Jurkat, Clone E6-1 (cell line): ENCODE results near the gene RPS5.
A peak's percentile ranks its signal among the peaks of the same experiment; 100 is the strongest.
"Not testable (repeated sequence)": the region's sequence is repeated elsewhere in the genome, so short reads cannot be mapped to it uniquely, and the experiment has no call there.

Experiments
- DNase-seq: peaks from one replicate; pipeline ENCODE4 v3.0.0-alpha.2; 2011; ENCODE audit warnings: low read depth, low spot score
- H3K4me3 ChIP-seq: 2 replicates; pipeline ENCODE4 v1.5.1; 2011; ENCODE audit warnings: mild to moderate bottlenecking, low read length, control low read depth, moderate library complexity

RPS5 gene

GRCh38 chr19:58355908-58356765 is 30.9 kb upstream of the RPS5 start:
- H3K4me3 ChIP-seq: no peak overlapping the region
- DNase-seq: no peak

DNA sequence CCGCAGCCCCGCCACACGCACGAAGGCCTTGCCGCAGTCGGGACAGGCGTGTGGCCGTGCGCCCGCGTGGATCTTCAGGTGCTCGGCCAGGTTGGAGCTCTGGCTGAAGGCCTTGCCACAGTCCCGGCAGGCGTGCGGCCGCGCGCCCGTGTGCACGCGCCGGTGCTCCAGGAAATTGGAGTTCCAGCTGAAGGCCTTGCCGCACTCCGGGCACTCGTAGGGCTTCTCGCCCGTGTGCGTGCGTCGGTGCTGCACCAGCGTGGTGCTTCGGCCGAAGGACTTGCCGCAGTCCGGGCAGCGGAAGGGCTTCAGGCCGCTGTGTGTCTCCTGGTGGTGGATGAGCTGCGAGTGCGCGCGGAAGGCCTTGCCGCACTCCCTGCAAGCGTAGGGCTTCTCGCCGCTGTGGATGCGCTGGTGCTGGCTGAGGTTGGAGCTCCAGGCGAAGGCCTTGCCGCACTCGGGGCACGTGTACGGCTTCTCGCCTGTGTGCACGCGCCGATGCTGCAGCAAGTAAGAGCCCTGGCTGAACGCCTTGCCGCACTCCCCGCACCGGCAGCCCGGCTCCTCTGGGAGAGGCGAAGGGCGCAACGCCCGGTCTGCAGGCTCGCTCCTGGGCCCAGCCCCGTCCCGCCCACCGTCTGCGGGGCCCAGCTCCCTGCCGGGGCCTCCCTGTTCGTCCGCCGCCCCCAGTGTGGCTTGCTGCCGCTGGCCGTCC is 30.1 kb upstream of the RPS5 start:
- H3K4me3 ChIP-seq: no peak overlapping the region
- DNase-seq: no peak

DNA sequence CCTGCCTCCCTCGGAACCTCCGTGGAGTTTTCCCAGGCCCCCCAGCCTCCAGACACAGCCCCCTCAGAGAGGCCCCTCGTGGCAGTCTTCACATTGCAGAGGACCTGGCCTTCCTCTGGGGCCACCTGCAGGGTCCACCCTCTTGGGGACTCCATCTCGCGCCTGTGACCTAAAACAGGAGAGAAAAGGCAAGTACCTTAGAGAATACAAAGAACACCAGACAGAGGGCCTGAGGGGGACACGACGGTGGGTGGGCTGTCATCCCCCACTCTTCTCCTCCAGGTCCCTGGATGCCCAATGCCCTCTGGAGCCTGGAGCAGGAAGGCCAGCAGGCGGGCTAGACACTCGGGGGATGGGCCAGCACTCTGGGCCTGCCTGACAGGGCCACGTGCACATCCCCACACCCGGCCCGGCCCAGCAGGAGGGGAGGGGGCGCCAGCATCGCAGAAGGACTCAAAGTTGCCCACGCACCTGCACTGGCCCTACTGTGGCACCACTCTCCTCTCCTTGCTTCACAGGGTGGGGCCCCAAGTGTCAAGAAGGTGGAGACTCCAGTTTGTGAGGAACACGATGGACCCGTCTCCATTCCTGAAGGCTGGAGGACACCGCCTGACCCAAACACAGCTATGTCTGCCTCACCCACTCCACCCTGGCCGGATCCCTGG is 29.5 kb upstream of the RPS5 start:
- no peak for DNase-seq
- no peak overlapping the region for H3K4me3 ChIP-seq

GRCh38 chr19:58361900-58362271 is 25.2 kb upstream of the RPS5 start:
- H3K4me3 ChIP-seq: peak overlapping the region; percentile 87
- DNase-seq: no peak

DNA sequence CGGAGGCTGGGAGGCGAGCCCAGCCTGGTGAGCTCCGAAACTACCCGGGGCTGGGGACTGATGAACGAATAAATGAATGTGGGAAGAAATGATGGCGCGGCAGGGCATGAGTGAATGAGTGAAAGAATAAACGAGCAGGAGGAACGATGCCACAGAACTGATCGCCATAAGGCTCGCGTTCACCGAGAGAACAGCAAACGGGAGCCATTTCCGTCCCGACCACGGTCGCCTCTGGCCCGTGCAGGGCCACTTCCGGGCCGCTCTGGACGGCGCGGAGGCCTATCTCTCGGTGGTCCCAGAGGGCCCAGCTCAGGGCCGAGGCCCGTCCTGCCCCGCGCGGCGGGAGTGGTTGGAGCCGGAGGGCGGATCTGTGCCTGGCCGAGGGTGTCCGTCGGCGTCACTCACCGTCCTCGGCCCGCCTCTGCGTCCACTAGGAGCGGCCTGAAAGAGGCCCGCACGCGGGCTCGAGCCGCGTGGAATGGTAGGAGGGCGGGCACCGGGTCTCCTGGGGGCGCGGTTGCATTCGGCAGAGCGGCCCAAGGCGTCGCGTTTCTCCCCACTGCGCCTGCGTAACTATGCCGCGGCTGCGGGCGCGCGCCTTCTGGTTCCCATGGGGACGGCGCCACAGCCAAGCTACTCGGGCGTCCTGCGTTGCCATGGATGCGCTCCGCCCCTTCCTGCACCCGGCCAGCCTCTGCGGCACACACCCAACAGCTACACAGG is 24.6 kb upstream of the RPS5 start, which contains the start of gene ZNF497:
TSS of gene ZNF497 (minus strand) at position 480 of the 723 bp plus-strand sequence. CDS start 5,116 bp downstream, outside the sequence.
- peak within 1 kb of the TSS; percentile 87 for H3K4me3 ChIP-seq
- DNase-seq: peak; percentile 93

DNA sequence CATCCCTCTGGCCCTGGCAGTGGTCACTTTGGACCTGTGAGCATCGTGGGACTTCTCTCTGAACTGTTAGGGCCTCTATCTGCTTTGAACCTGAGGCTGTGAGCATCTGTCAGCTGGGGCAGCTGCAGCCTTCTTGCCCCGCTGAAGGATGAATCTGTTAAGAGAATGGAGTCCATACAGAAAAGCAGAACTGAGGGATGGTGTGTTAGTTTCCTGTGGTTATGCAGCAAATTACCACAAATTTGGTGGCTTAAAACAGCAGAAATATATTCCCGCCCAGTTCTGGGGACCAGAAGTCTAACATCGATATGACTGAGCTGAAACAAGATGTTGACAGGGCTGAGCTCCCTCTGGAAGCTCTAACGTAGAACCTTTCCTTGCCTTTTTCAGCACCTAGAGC is 22.9 kb upstream of the RPS5 start:
- DNase-seq: no peak

DNA sequence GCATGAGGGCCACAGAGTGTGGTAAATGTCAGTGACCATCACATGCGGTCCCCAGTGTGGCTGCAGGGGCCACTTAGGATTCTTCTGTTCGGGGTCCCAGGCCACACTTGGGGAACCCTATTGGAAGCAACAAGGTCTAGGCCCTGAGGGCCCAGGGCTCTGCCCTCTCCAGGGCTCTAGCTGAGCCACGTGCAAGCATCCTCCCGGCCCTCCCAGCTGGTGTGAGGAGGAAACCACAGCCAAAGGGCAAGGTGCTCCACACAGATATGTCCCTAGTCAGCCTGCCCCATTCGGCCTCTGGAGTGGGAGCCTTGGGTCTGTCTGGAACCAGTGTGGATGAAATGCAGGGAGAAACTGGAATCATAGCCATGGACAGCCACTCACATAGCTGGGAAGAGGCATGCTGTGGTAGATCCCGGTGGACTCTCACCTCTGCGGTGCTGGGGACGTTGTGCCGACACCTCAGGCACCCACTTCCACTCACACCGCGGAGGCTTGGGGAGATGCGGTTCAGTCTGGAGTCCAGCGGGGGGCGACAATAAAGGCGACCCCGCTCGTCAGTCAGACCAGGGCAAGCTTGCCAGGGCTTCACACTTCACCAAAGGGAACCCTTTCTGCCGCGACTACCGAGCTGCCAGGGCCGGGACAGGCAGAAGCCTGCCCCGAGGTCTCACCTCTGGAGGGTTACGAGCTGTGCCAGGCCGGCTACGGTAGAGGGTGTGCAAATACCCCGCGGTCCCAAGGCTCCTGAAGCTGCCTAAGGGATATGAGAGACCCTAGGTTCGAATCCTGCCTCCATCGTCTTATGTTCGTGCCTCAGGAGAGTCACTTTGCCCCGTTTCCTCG is 20.3 kb upstream of the RPS5 start:
- H3K4me3 ChIP-seq: no peak overlapping the region
- no peak for DNase-seq

More for the DNA sequence above, 22.9 kb upstream of the RPS5 start:
- H3K4me3 ChIP-seq: no peak overlapping the region

- no peak overlapping the region for H3K4me3 ChIP-seq
- DNase-seq: no peak
These were observed 19.2 kb upstream of the RPS5 start for GRCh38 chr19:58367698-58368454.

DNA sequence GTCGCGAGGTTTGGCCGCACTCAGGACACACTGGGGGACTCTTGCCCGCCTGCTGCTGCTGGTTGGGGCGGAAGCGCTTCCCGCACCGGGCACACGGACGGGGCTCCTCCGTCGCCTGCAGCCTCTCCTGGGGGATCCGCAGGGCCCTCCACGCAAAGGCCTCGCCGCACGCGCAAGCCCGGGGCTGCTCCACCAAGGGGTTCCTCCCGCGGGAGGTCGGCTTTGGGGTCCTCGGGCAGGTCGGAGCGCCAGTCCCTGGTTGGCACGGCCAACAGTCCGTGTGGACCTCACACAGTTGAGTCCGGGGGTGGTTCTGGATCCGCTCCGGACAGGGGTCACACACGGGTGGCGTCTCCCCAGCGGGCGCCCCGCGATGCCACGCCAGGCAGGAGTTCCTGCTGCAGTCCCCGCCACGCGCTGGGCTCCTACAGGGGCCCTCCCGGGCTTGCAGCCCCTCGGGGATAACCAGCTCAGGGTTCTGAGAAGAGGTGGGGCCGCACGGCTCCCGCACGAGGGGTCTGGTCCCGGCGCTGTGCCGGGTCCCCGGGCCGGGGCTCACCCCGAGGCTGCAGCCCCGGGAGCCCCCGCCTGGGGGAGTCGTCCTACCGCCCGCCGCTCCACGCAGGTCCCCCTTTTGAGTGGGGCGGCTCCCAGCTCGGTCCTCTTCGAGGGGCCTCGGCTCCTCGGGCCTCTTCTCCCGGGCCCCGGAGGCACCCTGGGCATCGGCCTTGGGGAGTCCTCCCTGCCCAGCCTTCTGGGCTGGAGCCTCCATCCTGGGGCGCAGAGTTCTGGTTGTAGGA is 18.3 kb upstream of the RPS5 start:
- no peak for DNase-seq
- H3K4me3 ChIP-seq: no peak overlapping the region

GRCh38 chr19:58372311-58373133 is 14.5 kb upstream of the RPS5 start:
- no peak overlapping the region for H3K4me3 ChIP-seq
- DNase-seq: no peak

DNA sequence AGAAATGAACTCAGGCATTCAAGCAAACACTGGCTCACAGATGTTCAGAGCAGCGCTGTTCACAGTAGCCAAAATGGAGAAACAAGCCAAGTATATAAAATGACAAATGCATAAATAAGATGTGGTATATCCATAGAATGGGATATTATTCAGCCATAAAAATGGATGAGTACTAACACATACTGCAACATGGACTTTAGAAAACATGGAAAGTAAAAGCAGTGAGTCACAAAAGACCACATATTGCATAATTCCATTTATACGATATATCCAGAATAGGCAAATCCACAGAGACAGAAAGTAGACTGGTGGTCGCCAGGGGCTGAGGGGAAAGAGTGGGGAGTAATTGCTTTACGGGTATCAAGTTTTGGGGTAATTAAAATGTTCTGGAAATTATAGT is 12.9 kb upstream of the RPS5 start:
- H3K4me3 ChIP-seq: no peak overlapping the region
- DNase-seq: no peak

DNA sequence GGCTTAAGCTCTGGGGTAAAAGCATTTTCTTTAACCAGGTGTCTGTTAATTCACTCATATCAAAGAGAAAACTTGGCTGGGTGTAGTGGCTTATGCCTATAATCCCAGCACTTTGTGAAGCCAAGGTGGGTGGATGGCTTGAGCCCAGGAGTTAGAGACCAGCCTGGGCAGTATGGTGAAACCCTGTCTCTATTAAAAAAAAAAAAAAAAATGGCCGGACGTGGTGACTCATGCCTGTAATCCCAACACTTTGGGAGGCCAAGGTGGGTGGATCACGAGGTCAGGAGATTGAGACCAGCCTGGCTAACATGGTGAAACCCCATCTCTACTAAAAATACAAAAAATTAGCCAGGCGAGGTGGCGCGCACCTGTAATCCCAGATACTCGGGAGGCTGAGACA is 10.3 kb upstream of the RPS5 start:
- H3K4me3 ChIP-seq, DNase-seq: not testable (repeated sequence)

DNA sequence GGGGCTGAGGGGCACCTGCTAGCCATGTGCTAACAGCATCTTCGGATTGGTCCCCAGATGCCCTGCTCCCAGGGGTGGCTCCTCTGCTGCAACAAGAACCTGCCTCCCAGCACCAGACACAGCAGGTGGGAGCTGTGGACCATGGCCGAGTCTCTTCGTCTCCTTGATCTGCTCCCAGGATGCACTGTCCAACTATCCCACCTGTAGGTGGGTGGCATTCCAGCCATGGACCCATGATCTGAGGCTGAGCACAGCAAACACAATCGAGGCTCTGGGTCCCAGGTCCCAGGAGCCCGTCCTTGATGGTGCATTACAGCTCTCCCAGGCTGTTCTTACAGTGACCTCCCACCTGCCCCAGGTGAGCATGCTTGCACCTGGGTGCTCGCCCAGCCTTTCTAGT is 7.8 kb upstream of the RPS5 start:
- H3K4me3 ChIP-seq: no peak overlapping the region
- DNase-seq: no peak

DNA sequence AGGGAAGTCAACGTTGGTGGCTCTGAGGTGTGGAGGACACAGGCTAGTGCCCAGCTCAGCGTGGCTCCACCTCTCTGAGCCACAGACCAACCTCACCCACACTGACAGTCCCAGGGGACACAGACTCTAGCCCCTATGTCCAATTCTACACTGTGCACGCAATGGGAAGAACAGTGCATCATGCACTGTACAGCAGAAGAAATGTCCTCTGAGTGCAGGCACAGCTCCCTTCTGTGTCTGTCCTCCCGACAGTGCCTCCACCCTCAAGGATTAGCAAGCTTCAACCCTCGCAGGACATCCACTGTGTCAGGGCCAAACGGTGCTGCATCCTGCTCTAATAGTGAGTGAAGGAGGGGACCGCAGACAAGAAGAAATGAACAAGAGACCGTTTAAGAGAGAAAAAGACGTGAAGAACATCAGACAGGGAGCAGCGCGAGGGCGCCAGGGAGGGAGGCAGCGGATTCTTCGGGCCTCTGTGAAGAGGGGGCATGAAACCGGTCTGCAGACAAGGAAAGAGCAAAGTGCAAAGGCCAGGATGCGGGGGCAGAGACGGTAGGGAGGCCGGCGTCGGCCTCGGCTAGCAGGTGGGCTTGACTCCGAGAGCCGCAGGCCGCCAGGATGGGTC is 6.9 kb upstream of the RPS5 start:
- DNase-seq: no peak
- peak overlapping the region; percentile 86 for H3K4me3 ChIP-seq

- DNase-seq: peak; percentile 100
- peak within 1 kb of the TSS; percentile 86 for H3K4me3 ChIP-seq
These were observed 6.2 kb upstream of the RPS5 start, which contains the start of gene ZNF837 for GRCh38 chr19:58380662-58381459. Gene ZNF837, minus strand, starts transcription at chr19:58381030. Its CDS starts 11,698 bp downstream, at chr19:58369332.
